GM12873 (cell line): ENCODE data around the gene RNF222.

Source experiments
- CTCF ChIP-seq: IDR thresholded peaks from 2 replicates; pipeline ENCODE4 v1.5.1; 2012; ENCODE audit warnings: low read depth, mild to moderate bottlenecking, moderate library complexity, low read length, control low read depth; ENCODE audit not compliant: insufficient read depth; ENCODE audit errors: missing control alignments

RNF222 gene

GRCh38 chr17:8421571-8421970, 23.9 kb upstream of the RNF222 start:
- TF ChIP-seq CTCF: no peak

GRCh38 chr17:8420041-8420934, 22.7 kb upstream of the RNF222 start:
- no peak for TF ChIP-seq CTCF

GRCh38 chr17:8419305-8419704, 21.7 kb upstream of the RNF222 start:
- TF ChIP-seq CTCF: no peak

- no peak for TF ChIP-seq CTCF
Measured at GRCh38 chr17:8418471-8418870, 20.8 kb upstream of the RNF222 start.

GRCh38 chr17:8417806-8418205, 20.2 kb upstream of the RNF222 start:
- TF ChIP-seq CTCF: no peak

GRCh38 chr17:8413938-8414337, 16.3 kb upstream of the RNF222 start:
- no peak for TF ChIP-seq CTCF

GRCh38 chr17:8413328-8413727, 15.7 kb upstream of the RNF222 start:
- TF ChIP-seq CTCF: no peak
